HFFc6 (cell line): Measurements from ENCODE around the gene NUDT14. TPM values are rescaled to one million over a fixed set of nuclear protein-coding genes. Genes with fewer than 3 reads are reported as not detected.

Source experiments
- DNase-seq: peaks from one replicate; pipeline ENCODE4 v3.0.0-alpha.2; 2018
- H3K27ac Mint-ChIP-seq: 2 replicates; pipeline ENCODE4 v1.8.0; 2020; ENCODE audit warnings: mild to moderate bottlenecking, mixed read lengths
- H3K27me3 Mint-ChIP-seq: 2 replicates; pipeline ENCODE4 v1.8.0; 2021; ENCODE audit warnings: mild to moderate bottlenecking, moderate library complexity, mixed read lengths; ENCODE audit not compliant: insufficient read depth
- H3K36me3 Mint-ChIP-seq: 2 replicates; pipeline ENCODE4 v1.8.0; 2021; ENCODE audit warnings: low read depth, mixed read lengths
- H3K4me1 Mint-ChIP-seq: 2 replicates; pipeline ENCODE4 v1.8.0; 2020; ENCODE audit warnings: low read depth, mixed read lengths
- H3K4me3 Mint-ChIP-seq: 2 replicates; pipeline ENCODE4 v1.8.0; 2020; ENCODE audit warnings: mild to moderate bottlenecking, moderate library complexity, mixed read lengths
- H3K9me3 Mint-ChIP-seq: 2 replicates; pipeline ENCODE4 v1.8.0; 2020; ENCODE audit warnings: mild to moderate bottlenecking, mixed read lengths
- total RNA-seq, 6 experiments: library from RNA; stranded (reverse); fragmentation: NEBNext Ultra II Directional; extraction: Animal tissue kit (Norgen Biotek cat#: 25700); gene quantifications; 2 replicates in 1 of 6; 3 replicates in 5 of 6; pipeline ENCODE4 v1.2.3, GENCODE V29; 2021
- TF ChIP-seq, protein P1 (sequence below): fragments of 200-600 bp; sonication (generic); IDR thresholded peaks from 2 replicates; pipeline ENCODE4 v1.5.0; 2021; ENCODE audit warnings: antibody characterized with exemption, mild to moderate bottlenecking

Gene NUDT14
- total RNA-seq, 6 experiments from 2014 or later = 9.8 to 13.3 (median 11.0) TPM

DNA sequence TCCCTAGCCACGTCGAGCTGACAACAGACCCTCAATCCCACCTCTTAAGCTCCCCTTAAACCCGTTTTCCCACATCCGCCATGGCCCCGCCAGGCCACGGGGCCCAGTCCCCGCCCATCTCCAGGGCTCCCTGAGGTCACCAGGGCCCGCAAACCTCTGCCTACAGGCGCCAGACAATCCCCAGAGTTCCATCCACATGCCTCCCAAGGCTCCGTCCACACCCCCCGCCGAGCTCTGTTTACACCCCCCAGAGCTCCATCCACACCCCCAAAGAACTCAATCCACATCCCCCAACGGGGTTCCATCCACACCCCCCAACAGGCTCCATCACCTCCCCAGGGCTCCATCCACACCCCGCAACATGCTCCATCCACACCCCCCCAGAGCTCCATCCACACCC is 21.8 kb downstream of the NUDT14 start:
- H3K4me3 Mint-ChIP-seq = no peak overlapping the region
- TF ChIP-seq, protein P1, sequence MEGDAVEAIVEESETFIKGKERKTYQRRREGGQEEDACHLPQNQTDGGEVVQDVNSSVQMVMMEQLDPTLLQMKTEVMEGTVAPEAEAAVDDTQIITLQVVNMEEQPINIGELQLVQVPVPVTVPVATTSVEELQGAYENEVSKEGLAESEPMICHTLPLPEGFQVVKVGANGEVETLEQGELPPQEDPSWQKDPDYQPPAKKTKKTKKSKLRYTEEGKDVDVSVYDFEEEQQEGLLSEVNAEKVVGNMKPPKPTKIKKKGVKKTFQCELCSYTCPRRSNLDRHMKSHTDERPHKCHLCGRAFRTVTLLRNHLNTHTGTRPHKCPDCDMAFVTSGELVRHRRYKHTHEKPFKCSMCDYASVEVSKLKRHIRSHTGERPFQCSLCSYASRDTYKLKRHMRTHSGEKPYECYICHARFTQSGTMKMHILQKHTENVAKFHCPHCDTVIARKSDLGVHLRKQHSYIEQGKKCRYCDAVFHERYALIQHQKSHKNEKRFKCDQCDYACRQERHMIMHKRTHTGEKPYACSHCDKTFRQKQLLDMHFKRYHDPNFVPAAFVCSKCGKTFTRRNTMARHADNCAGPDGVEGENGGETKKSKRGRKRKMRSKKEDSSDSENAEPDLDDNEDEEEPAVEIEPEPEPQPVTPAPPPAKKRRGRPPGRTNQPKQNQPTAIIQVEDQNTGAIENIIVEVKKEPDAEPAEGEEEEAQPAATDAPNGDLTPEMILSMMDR = no peak
- no peaks in the 10 kb centered on the region for H3K36me3 Mint-ChIP-seq
- H3K4me1 Mint-ChIP-seq = no peaks in the 10 kb centered on the region
- H3K27ac Mint-ChIP-seq = no peak overlapping the region
- H3K9me3 Mint-ChIP-seq = no peaks in the 10 kb centered on the region
- DNase-seq = no peak
- peaks cover 14% of the 10 kb centered on the region for H3K27me3 Mint-ChIP-seq

DNA sequence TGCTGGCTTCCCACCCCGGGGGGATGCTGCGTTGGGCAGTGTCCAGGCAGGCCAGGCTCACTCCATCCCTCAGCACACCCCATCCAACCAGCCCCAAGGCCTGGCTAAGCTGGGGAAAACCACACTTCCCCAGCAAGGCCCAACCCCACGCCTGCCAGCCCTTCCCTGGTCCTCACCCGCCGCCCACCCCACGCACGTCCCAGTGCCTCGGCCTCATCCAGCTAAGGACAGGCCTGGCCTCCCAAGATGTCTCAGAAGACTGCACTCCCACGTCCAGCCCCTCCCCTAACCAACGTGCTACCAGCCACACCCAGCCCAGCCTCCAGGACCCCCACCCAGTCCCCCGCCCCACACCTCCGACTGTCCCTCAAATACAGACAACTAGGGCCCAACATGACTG is 22.3 kb downstream of the NUDT14 start:
- H3K27ac Mint-ChIP-seq = no peak overlapping the region
- no peak for DNase-seq
- H3K27me3 Mint-ChIP-seq = peaks cover 14% of the 10 kb centered on the region
- H3K4me1 Mint-ChIP-seq = no peaks in the 10 kb centered on the region
- no peaks in the 10 kb centered on the region for H3K36me3 Mint-ChIP-seq
- TF ChIP-seq, protein P1 = no peak
- H3K4me3 Mint-ChIP-seq = no peak overlapping the region
- no peaks in the 10 kb centered on the region for H3K9me3 Mint-ChIP-seq

GRCh38 chr14:105157872-105158271 is 23.2 kb downstream of the NUDT14 start:
- Mint-ChIP-seq H3K4me3 (no peak overlapping the region), H3K27ac (no peak overlapping the region), H3K27me3 (peaks cover 14% of the 10 kb centered on the region), H3K9me3 (no peaks in the 10 kb centered on the region), H3K36me3 (no peaks in the 10 kb centered on the region), H3K4me1 (no peaks in the 10 kb centered on the region)
- TF ChIP-seq, protein P1 = no peak
- DNase-seq = no peak

DNA sequence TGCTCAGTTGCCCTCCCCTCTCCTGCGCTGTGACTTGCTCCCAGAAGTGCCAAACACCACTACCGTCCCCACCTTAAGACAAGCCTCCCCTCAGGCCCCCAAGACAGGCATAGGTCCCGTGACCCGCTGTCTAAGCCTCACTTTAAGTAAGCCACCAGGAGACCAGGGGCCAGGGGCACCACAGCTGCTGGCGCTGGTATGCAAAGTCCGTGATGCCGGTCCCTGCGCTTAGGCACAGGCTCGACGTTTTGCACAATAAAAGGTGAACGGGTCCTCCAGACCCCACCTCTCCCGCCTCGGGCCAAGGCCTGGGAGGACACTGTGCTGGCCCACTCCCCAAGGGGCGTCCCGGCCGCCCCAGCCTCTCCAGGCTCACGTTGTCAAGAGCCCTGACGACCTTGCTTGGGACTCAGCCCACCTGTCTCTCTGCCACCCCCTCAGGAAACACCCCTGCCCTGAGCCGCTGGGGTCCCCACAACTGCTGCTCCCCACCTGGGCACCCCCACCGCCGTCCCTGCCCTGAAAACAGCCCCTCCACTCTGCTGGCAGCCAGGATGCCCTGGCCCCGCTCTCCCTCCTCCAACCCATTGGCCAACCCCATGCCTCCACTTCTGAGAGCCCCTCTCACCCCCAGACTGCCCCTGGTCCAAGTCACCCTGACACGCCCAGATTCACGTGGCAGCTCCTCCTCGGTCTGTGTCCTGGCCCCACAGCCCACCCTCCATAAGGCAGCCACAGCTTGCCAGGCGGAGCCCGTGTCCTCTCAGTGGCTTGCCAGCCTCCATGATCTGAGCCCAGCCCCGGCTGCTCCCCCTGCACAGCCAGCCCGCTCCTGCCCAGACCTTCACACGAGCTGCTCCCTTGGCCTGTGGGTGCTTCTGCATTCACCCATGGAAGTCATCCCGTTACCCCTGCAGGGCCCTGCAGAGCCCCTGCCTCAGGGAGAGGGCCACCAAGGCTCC is 24.4 kb downstream of the NUDT14 start:
- H3K27ac Mint-ChIP-seq = no peak overlapping the region

GRCh38 chr14:105155681-105156413 is 25.3 kb downstream of the NUDT14 start:
- H3K36me3 Mint-ChIP-seq = no peaks in the 10 kb centered on the region
- no peak for DNase-seq
- H3K4me3 Mint-ChIP-seq = no peak overlapping the region
- H3K9me3 Mint-ChIP-seq = no peaks in the 10 kb centered on the region
- TF ChIP-seq, protein P1 = no peak
- H3K4me1 Mint-ChIP-seq = no peaks in the 10 kb centered on the region
- no peak overlapping the region for H3K27ac Mint-ChIP-seq
- peaks cover 8% of the 10 kb centered on the region for H3K27me3 Mint-ChIP-seq

More for the DNA sequence above, 24.4 kb downstream of the NUDT14 start:
- no peaks in the 10 kb centered on the region for H3K36me3 Mint-ChIP-seq
- no peak overlapping the region for H3K4me3 Mint-ChIP-seq
- no peaks in the 10 kb centered on the region for H3K4me1 Mint-ChIP-seq
- TF ChIP-seq, protein P1 = no peak
- H3K27me3 Mint-ChIP-seq = peaks cover 8% of the 10 kb centered on the region
- DNase-seq = no peak
- no peaks in the 10 kb centered on the region for H3K9me3 Mint-ChIP-seq
